CD4-positive, alpha-beta T cell (primary cell): ENCODE data around the gene MACROH2A1. TPM values are rescaled to one million over a fixed set of nuclear protein-coding genes. Genes with fewer than 3 reads are reported as not detected.

Experiments
- ATAC-seq: fragments of 200-7000 bp; cut with Tn5 transposase; one replicate; pipeline ENCODE4 v1.10.0; 2022; ENCODE audit warnings: mild to moderate bottlenecking; ENCODE audit not compliant: poor library complexity
- CTCF ChIA-PET: fragments of 350-600 bp; sonication (Branson Sonifier 250); formaldehyde crosslinking; loops from one replicate; lab custom pipeline; 2021; ENCODE audit warnings: antibody characterized with exemption, inconsistent platforms; lab: Charles Lee
- POLR2A ChIA-PET: fragments of 350-600 bp; sonication (Branson Sonifier 250); formaldehyde crosslinking; loops from one replicate; lab custom pipeline; 2021; ENCODE audit warnings: antibody characterized with exemption, inconsistent platforms; lab: Charles Lee
- DNase-seq, 14 experiments: peaks; one replicate each; pipeline ENCODE4 v3.0.0-alpha.2; 2013 to 2020; ENCODE audit warnings: mixed read lengths in 2 of 14
- H3K27ac ChIP-seq, 2 donors: one replicate each; pipeline versions ENCODE4 v1.5.1 to v1.7.0; 2013; ENCODE audit warnings: low read length in 2 of 2, low read depth in 1 of 2, mild to moderate bottlenecking in 1 of 2
- H3K27me3 ChIP-seq, 2 experiments: 1 replicate in 1 of 2; 2 replicates in 1 of 2; pipeline versions ENCODE4 v1.6.1 to v1.7.0; 2013; ENCODE audit warnings: low read length in 2 of 2, control low read depth in 1 of 2, mild to moderate bottlenecking in 1 of 2, moderate library complexity in 1 of 2; ENCODE audit not compliant: insufficient read depth in 2 of 2, control insufficient read depth in 1 of 2
- H3K36me3 ChIP-seq: one replicate; pipeline ENCODE4 v1.6.1; 2013; ENCODE audit warnings: low read length, control low read depth; ENCODE audit not compliant: insufficient read depth
- H3K4me1 ChIP-seq: one replicate; pipeline ENCODE4 v1.6.1; 2013; ENCODE audit warnings: low read length, control low read depth; ENCODE audit not compliant: insufficient read depth
- H3K4me3 ChIP-seq: one replicate; pipeline ENCODE4 v1.5.1; 2013; ENCODE audit warnings: mild to moderate bottlenecking, low read length, moderate library complexity
- H3K9me3 ChIP-seq, 2 experiments: 1 replicate in 1 of 2; 2 replicates in 1 of 2; pipeline versions ENCODE4 v1.6.1 to v1.7.0; 2013; ENCODE audit warnings: low read length in 2 of 2, mild to moderate bottlenecking in 2 of 2, control low read depth in 1 of 2, moderate library complexity in 1 of 2; ENCODE audit not compliant: control insufficient read depth in 1 of 2, insufficient read depth in 1 of 2
- H3K27ac Mint-ChIP-seq: one replicate; pipeline ENCODE4 v1.8.0; 2020; ENCODE audit warnings: mixed read lengths
- H3K27me3 Mint-ChIP-seq: one replicate; pipeline ENCODE4 v1.8.0; 2021; ENCODE audit warnings: mixed read lengths
- H3K36me3 Mint-ChIP-seq: one replicate; pipeline ENCODE4 v1.8.0; 2021; ENCODE audit warnings: low read depth, mixed read lengths
- H3K4me1 Mint-ChIP-seq: one replicate; pipeline ENCODE4 v1.8.0; 2021; ENCODE audit warnings: low read depth, mixed read lengths
- H3K4me3 Mint-ChIP-seq: one replicate; pipeline ENCODE4 v1.8.0; 2020; ENCODE audit warnings: mild to moderate bottlenecking, mixed read lengths
- H3K9me3 Mint-ChIP-seq: one replicate; pipeline ENCODE4 v1.8.0; 2020; ENCODE audit warnings: mixed read lengths
- CTCF ChIP-seq: fragments of 200-600 bp; IDR thresholded peaks from one replicate; pipeline ENCODE4 v1.8.0; 2022; ENCODE audit warnings: antibody characterized with exemption, mild to moderate bottlenecking
- intact Hi-C, 2 experiments: fragments of 100-400 bp; cut with DNase I in 1 of 2; cut with micrococcal nuclease in 1 of 2; formaldehyde crosslinking; loops; one replicate each; pipeline versions ENCODE4 v1.15.1 to v1.9.0; 2023 to 2025; cut with DNase I, micrococcal nuclease
- total RNA-seq, 174 experiments: library from RNA in 2 of 174; stranded (reverse) in 2 of 174; gene quantifications; one replicate each; pipeline ENCODE4 v1.2.3 and lab custom pipeline; 2021 to 2026

Gene MACROH2A1
- total RNA-seq, 2 experiments from 2014 or later: 114 to 120 TPM

GRCh38 chr5:135444881-135445280, 45.9 kb upstream of the MACROH2A1 start:
- Mint-ChIP-seq H3K27me3 (peaks cover 10% of the 10 kb centered on the region), H3K4me1 (no peaks in the 10 kb centered on the region), H3K36me3 (no peaks in the 10 kb centered on the region), H3K4me3 (no peak overlapping the region), H3K9me3 (no peaks in the 10 kb centered on the region), H3K27ac (no peak overlapping the region)
- Histone ChIP-seq H3K4me1 (no peaks in the 10 kb centered on the region), H3K4me3 (no peak overlapping the region), H3K27me3 (peaks cover 0 to 4% of the 10 kb centered on the region in 2 experiments), H3K27ac (no peak overlapping the region), H3K9me3 (peaks cover 0 to 5% of the 10 kb centered on the region in 2 experiments), H3K36me3 (no peaks in the 10 kb centered on the region)
- TF ChIP-seq CTCF: no peak
- CTCF ChIA-PET: no interaction called here
- POLR2A ChIA-PET: no interaction called here
- no peak for ATAC-seq
- intact Hi-C loops: no loop called here
- no peak for DNase-seq

DNA sequence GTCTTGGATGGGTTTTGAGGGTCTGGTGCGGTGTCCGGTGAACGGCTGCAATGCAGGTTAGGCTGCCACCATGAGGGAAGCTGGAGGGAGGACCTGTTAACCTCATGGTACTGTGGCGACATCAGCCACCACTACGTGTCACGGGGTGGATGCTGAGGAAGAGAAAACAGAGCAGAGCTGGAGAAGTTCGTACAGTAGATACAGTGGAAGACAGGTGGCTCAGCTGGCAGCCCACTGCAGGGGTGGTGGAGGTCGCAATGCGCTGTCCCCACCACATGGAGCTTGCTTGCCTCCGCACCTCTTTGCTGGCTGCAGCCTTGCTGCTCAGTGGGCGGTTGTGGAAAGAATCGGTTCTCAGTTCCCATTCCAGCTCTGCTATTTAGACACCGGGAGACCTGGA, 45.3 kb upstream of the MACROH2A1 start:
- peaks cover 0 to 2% of the 10 kb centered on the region in 2 experiments for H3K27me3 ChIP-seq
- TF ChIP-seq CTCF: no peak
- no peak overlapping the region for H3K4me3 ChIP-seq
- peaks cover 0 to 5% of the 10 kb centered on the region in 2 experiments for H3K9me3 ChIP-seq
- DNase-seq (no peak), ATAC-seq (no peak)
- POLR2A ChIA-PET: no interaction called here
- no peaks in the 10 kb centered on the region for H3K4me1 ChIP-seq
- CTCF ChIA-PET: no interaction called here
- H3K27ac Mint-ChIP-seq: no peak overlapping the region
- no peak overlapping the region for H3K27ac ChIP-seq
- no peak overlapping the region for H3K4me3 Mint-ChIP-seq
- intact Hi-C loops: no loop called here
- peaks cover 10% of the 10 kb centered on the region for H3K27me3 Mint-ChIP-seq
- H3K36me3 ChIP-seq: no peaks in the 10 kb centered on the region
- no peaks in the 10 kb centered on the region for H3K36me3 Mint-ChIP-seq
- no peaks in the 10 kb centered on the region for H3K4me1 Mint-ChIP-seq
- no peaks in the 10 kb centered on the region for H3K9me3 Mint-ChIP-seq

DNA sequence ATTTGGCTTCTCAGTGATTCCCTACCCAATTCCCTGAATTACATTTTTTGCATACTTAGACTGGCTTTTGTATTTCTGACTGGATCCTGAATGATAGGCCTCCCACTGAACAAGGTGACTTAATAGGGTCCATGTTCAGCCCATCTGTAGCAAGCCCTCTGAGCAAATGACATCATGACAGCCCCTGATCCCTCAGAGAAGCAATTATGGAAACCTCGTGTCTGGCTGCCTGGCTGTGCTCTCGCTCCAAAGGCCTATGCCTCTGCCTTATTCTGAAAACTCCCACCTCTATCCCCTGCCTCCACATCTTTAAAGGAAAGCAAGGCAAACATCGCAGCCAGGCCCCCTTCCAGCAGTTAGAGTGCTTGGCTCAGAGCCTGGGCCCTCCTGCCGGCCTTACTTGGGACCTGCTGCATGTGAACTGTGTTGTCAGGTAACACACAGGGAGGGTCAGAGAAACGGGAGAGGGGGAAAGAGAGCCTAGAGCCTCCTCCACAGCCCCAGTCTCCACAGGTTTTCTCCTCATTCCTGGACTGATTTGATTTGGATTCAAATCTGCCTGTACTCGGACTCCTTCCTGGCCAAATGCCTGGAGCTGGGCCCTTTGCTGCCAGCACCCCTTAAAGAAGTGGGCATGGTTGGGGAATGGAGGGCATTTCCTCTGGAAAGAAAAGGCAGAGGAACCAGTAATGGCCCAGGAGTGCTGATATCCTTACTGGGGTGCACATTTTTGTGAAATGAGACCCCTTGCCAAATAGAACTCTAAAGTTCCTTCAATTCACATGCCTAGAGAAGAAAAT, 44.3 kb upstream of the MACROH2A1 start:
- Histone ChIP-seq H3K4me3 (no peak overlapping the region), H3K27ac (no peak overlapping the region), H3K4me1 (no peaks in the 10 kb centered on the region), H3K36me3 (no peaks in the 10 kb centered on the region), H3K9me3 (peaks cover 0 to 5% of the 10 kb centered on the region in 2 experiments), H3K27me3 (no peaks in the 10 kb centered on the region)
- DNase-seq: no peak
- no peak overlapping the region for H3K27ac Mint-ChIP-seq
- TF ChIP-seq CTCF: no peak
- H3K9me3 Mint-ChIP-seq: no peaks in the 10 kb centered on the region
- ATAC-seq: no peak
- H3K36me3 Mint-ChIP-seq: no peaks in the 10 kb centered on the region
- H3K4me1 Mint-ChIP-seq: no peaks in the 10 kb centered on the region
- no peak overlapping the region for H3K4me3 Mint-ChIP-seq
- intact Hi-C loops: no loop called here
- ChIA-PET CTCF (no interaction called here), POLR2A (no interaction called here)
- peaks cover 7% of the 10 kb centered on the region for H3K27me3 Mint-ChIP-seq
